Measurements from ENCODE around the gene ACO1. TPM values are rescaled to one million over a fixed set of nuclear protein-coding genes. Genes with fewer than 3 reads are reported as not detected.

ACO1 gene
- polyA plus RNA-seq, 10 donors, result 21.2 to 28.9 (median 26.0) TPM

- DNase-seq, result no peak
Observed at GRCh38 chr9:32412440-32412839, 28.0 kb downstream of the ACO1 start.

DNA sequence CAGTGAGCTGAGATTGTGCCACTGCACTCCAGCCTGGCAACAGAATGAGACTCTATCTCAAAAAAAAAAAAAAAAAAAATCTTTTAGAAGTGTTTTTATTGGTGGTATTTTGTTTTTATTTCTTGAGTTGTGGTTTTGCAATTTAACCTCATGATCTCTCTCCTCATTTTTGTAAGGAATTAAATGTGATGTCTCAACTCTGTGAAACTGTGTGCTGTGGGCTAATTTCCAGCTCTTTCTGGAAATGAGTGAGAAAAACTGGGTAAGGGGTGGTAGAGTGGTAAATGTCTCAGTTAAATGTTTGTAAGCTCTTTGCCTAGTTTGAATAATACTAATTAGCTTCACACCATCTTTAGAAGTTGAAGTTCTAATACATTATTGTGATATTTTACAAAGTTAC lies 29.0 kb downstream of the ACO1 start:
- DNase-seq, result no peak

- DNase-seq, result no peak
Observed at GRCh38 chr9:32414856-32415255, 30.4 kb downstream of the ACO1 start.

GRCh38 chr9:32419921-32420320 lies 35.5 kb downstream of the ACO1 start:
- DNase-seq, result no peak

DNA sequence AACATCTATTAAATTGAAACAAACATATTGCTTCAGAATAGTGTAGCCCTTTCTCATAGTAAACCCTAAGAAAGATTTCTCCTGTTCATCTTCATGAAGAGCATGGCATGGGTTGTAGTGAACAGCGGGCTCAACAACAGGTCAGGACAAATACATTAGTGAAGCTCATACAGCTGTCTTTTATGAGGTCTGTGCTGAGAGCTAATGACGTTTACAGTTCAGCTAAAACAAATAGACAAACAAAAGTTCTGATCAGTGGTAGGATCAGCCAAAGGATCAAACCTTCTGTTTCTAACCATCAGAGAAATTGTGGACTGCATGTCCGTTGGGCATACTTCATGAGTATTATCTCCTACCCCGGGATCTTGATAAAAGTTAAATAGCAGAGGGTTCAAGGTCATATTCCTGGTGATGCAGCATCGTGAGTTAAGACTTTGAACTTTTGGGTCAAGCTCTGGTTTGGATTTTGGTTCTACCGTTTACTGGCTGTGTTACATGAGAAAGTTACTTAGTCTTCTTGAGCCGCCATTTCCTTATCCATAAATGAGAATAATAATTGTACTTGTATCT lies 37.9 kb downstream of the ACO1 start:
- no peak for DNase-seq

DNA sequence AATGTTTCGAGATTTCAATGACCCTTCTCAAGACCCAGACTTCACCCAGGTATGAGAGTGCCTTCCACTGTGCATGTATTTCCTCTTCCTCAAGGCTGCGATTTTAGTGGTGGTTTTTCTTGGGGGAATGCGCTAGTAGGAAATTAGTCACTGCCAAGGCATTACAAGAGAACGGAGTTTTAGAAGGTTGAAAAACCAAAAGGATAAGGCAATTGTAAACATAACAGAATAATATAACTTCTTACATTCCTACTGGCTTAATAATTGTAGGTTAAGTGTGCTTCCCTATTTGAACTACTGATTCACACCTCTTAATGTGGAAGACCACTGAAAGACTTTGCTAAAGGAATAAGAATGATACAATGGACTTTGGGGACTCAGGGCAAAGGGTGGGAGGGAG lies 38.9 kb downstream of the ACO1 start:
- DNase-seq, result no peak

DNA sequence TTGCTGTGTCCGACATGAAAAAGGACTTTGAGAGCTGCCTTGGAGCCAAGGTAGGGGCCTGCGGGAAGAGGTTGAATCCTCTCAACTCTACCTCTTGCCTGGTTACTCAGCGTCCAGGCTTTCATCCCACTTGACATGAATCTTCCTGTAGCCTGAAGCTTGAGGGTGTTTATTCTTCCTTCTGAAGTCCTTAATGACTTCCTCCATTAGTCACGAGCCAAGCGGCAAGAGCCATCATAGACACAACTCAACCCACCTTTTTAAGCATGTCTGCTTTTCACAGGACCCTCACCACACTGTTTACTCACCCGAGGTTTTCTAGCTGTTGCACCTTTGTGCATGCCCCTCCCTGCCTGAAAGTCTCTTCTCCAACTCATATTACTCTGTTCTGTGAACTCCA lies 40.2 kb downstream of the ACO1 start:
- DNase-seq, result no peak

DNA sequence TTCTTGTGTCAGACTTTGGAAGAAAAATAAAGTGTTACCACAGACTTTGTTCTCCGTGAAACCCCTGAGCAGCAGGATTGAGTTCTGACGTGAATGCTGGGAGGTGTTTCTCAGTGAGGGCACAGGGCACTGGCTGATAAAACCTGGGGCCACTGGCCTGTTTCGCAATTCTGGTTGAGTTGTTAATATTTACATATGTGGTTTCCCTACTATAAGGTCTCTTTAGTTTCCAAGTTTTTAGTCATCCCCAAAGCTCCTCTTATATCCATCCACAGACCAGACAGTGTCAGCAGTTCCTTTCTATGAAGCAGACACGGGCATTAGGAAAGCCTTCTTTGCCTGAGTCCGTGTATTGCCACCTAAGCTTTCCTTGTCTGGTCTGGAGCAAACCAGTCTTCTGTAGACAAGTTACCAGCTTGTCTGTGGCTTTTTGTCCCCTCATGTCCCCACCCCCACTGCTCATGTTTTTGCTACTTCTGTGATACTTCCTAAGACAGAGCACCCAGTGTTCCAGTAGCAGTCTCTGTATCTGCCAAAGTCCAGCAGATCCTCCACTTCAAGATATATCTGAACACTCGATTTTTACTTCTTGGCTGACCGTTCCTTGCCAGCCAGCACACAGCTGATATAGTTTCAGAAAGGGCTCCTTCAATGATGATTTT lies 42.0 kb downstream of the ACO1 start:
- DNase-seq, result no peak

- no peak for DNase-seq
Observed at GRCh38 chr9:32427111-32427873, 42.8 kb downstream of the ACO1 start.

DNA sequence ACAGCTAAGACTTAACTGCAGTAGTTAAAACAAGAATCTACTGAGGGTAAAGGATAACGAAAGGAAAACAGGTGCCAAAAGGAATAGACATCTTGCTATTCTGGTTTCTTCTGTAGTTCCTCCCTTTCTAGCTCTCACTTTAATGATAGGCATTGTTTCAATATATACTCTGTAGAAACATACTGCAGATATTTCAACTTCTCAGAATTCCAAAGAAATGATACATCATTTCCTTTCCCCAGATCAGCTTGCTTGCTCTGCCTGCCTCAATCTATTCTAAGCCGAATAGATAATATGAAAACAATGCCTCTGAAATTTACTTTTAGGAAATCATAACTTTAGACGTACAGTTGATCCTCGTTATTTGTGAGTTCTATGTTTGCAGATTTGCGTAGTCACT lies 46.3 kb downstream of the ACO1 start:
- no peak for DNase-seq

DNA sequence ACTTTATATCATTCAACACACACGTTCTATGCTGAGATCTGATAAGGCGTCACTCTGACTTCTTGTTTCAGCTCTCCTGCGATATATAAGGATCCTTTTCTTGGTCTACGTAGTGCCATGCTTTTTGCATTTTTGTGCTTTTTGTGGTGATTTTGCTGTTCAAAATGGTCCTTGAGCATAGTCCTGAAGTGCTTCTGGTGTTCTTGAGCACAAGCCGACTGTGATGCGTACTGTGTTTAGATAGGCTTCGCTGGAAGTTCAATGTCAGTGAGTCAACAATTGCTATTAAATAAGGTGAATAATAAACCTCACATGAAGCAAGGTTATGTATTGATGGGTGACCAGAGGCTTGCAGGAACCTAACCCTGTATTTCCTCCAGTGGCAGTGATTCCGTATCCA lies 46.8 kb downstream of the ACO1 start:
- DNase-seq, result no peak

DNA sequence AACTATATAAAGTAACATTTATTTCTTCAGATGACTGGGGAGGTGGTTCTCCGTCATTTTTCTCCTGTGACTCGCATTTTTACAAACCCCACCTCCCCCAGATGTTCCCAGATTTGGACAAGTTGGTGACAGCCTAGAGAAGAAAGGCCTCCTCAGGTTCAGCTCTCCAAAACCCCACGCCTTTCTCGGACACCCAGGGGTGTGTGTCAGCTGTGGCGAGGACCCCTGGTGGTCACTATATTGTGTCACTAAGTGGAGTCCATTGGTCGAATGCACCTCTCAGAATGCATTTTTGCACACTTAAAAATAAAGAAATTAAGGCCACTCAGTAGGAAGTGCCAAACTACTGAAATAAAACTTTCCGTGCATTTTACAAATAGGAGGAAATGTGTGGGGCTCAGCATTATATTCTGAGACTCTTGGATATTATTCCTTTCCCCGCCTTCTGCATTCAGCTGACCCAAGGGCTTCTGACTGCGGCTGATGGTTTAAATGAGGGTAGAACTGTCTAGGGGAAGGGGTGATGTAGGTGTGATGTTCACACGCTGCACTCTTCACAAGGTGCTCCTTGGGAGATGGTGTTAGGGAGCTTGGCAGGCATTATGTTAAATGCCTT lies 47.6 kb downstream of the ACO1 start:
- DNase-seq, result peak; percentile 28 to 52 (median 31)

- no peak for DNase-seq
Observed at GRCh38 chr9:32434892-32435291, 50.4 kb downstream of the ACO1 start.

- DNase-seq, result no peak
Observed at GRCh38 chr9:32441678-32442077, 57.2 kb downstream of the ACO1 start.

- DNase-seq, result no peak
Observed at GRCh38 chr9:32442433-32442832, 58.0 kb downstream of the ACO1 start.

DNA sequence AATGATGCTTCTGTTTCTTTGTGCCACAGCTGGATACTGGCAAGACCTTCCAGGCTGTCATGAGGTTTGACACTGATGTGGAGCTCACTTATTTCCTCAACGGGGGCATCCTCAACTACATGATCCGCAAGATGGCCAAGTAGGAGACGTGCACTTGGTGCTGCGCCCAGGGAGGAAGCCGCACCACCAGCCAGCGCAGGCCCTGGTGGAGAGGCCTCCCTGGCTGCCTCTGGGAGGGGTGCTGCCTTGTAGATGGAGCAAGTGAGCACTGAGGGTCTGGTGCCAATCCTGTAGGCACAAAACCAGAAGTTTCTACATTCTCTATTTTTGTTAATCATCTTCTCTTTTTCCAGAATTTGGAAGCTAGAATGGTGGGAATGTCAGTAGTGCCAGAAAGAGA lies 65.5 kb downstream of the ACO1 start:
- DNase-seq, result no peak

GRCh38 chr9:32454280-32454679 lies 69.8 kb downstream of the ACO1 start:
- no peak for DNase-seq

DNA sequence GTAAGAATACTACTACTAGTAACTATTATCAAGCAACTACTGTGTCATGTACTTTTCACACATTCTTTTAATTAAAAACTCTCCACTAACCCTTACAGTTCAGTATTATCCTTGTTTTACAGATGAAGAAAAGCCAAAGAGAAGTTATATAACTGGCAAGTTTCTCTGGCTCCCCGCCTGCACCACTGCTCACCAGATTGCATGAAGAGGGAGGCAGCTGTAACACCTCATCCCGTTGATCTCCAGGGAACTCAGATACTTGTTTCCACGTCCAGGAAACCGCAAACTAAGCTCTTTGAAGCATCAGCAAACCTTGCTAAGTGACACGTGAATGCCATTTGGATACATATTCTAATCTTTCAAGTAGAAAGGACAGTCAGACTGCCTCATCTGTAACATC lies 71.3 kb downstream of the ACO1 start:
- DNase-seq, result no peak

DNA sequence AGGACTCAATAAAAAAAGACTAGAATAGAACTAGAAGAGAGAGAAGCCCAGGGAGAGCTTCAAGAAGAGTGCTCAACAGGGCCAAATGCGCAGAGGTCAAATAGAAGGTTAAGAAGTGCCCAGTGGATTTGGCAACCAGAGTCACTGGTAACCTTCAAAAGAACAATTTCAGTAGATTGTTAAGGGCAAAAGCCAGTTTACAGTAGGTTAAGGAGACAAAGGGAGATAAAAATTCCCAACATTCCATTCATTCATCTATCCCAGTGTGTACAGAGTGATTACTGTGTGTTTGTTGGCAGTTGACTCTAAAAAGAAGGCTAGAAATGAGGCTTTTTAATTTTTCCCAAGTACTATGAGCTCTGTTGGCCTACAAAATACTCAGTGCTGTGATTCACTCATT lies 72.1 kb downstream of the ACO1 start:
- DNase-seq, result no peak

DNA sequence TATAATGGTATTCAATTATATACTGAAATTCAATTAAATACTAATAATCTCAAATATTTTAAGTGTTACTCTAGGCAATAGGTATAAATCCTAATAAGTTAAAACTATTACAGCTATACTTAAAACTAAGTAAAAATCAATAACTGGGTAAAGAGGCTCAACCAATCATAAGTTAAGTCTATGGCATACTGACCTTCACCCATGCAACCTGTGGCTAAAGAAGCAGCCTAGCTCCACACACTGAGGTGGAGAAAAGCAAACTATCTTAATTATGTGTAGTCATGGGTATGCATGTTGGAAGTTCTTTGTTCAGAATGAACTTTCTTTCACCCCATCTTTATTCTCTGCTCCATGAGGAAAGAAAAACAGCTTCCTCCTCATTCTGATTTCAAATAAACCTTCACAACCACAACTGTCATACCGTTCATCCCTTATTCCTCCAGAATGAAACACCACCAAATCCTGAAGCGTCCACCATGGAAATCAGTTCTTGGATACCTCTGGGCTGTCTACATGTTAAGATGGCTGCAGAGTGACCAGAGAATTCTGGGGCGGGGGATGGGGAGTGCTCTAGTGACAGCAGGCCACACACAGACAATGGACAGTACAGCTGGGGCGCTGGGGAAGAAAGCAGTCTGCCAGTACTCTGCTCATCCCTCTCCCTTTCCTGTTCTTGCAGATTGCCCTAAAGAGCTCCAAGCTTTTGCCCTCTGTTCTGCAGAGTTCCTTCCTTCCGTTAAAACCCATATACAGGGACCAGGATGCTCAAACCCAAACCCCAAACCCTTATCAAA lies 79.3 kb downstream of the ACO1 start:
- no peak for DNase-seq

DNA sequence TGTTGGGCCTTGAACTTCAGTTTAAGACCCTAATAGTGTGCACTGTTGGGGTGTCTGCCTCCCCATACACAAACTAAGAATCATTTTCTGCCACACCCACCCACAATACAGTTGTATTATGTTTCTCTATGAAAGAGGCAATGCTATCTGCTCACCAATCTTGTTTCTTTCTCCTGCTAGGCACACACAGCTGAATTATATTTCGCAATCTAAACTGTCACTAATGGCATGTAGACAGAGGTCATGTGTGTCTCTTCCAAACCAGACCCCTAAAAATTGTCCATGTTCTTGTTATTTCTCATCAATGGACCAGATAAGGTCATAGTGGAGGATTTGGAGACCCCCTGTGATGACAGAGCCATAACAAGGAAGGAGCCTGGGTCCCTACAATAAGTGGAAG lies 84.3 kb downstream of the ACO1 start:
- DNase-seq, result no peak

DNA sequence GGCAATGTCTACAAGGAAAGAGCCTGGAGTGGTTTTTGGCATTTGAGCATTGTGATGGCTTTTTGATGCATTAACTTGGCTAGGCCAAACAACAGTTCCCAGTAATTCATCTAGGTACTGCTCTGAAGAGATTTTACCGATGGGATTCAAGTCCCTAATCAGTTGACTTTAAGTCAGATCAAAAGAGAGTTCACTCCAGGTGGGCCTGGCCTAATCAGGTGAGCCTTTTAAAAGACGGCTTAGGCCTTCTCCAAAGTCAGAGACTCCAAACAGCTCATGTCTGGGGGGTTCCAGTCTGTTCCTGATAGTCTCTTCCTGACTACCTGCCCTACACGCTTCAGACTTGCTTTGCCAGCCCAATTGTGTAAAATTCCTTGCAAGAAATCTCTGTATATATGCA lies 87.9 kb downstream of the ACO1 start:
- no peak for DNase-seq
